Measurements from ENCODE around the gene TCF23.
A peak's percentile ranks its signal among the peaks of the same experiment; 100 is the strongest.

Gene TCF23

DNA sequence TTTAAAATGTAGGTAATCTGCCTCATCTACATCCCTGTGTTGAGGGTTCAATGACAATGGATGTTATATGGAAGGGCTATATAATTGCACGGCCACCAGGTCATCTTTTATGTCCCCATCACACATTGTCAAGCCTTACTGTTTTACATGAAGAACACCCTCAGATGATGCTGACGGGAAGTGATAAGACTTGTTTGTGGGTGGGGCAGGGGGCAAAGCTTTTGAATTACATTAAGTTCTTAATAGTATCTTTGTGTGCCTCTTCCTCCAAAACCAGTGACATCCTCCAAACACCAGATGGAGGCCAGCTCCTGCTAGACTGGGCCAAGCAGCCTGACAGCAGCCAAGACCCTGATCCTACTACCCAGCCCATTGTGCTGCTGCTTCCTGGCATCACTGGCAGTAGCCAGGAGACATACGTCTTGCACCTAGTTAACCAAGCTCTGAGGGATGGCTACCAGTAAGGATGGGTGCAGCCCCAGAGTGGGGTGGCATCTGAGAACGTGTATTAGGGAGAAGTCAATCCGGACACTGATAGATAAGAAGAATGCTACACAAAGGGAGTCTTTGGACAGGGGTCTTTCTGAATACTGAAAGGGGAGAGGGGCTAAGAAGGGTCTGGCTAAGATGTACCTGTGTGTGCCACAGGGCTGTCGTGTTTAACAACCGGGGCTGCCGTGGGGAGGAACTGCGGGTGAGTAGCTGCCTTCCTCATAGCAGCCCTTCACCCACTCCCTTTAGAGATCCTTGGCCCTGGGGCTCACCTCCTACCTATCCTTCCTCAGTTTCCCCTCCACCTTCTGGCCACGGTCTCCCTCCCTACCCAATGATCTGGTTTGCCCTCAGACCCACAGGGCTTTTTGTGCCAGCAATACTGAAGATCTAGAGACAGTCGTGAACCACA lies 19.9 kb upstream of the TCF23 start:
- no peak for DNase-seq

DNA sequence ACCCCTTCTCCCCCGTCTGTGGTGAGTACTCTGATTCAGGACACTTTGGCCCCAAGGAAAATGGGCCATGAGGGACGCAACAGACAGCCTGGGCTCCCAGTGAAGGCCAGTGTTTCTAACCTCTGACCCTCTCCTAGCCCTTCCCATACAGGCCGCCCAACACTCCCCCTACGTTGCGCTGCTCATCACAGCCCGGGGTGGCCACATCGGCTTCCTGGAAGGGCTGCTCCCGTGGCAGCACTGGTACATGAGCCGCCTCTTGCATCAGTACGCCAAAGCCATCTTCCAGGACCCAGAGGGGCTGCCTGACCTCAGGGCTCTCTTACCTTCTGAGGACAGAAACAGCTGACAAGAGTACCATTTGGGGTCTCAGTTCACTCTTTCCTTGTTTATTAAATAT lies 18.4 kb upstream of the TCF23 start:
- no peak for DNase-seq

DNA sequence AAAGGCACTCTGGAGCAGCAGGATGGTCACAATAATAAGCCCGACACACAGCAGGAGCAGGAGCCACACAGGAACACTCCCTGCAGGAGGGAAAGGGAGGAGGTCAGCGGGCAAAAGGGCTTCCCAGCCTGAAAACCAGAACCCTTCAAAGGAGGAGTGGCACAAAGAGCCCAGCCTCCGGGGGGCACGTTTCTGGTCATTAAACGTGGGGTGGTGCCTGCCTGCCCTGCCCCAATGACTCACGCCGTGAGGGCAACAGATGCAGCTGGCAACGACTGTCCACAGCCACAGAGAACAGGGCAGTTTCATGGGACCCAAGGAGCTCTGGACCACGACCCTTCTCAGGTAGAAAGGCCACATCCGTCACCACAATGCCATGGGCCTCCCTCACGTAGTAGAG lies 17.4 kb upstream of the TCF23 start:
- DNase-seq = no peak

DNA sequence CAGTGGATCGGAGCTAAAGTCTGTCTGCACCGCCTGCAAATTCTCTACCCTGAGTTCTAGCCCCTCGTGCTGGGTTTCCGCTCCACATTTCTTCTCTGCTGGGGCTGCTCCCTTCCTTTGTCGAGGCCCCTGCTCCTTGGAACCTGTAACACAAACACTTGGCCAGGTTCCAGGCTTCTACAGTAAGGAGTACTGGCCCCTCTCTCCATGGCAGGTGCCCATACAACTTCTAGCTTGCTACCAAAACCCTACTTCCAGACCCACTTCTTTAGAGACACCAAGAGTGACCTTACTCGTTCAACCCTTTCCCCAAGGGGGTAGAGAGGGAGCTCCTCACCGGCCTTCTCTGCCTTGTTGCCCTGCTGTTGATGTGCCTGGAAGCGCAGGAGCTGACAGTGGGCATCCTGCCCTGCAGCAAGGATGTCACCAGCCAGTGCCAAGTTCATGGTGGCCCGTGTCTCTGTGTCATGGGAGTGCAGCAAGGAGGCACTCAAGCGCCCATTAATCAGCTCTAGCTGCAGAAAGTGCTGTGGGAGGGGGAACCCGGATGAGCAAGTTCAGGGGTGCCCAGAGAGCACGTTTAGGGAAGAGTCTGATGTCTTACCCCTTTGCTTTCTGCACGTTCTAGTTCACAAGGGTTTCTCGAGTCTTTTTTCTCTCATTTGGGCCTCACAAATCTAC lies 15.5 kb upstream of the TCF23 start:
- DNase-seq = peak in 1 of 5 experiments; percentile 60

DNA sequence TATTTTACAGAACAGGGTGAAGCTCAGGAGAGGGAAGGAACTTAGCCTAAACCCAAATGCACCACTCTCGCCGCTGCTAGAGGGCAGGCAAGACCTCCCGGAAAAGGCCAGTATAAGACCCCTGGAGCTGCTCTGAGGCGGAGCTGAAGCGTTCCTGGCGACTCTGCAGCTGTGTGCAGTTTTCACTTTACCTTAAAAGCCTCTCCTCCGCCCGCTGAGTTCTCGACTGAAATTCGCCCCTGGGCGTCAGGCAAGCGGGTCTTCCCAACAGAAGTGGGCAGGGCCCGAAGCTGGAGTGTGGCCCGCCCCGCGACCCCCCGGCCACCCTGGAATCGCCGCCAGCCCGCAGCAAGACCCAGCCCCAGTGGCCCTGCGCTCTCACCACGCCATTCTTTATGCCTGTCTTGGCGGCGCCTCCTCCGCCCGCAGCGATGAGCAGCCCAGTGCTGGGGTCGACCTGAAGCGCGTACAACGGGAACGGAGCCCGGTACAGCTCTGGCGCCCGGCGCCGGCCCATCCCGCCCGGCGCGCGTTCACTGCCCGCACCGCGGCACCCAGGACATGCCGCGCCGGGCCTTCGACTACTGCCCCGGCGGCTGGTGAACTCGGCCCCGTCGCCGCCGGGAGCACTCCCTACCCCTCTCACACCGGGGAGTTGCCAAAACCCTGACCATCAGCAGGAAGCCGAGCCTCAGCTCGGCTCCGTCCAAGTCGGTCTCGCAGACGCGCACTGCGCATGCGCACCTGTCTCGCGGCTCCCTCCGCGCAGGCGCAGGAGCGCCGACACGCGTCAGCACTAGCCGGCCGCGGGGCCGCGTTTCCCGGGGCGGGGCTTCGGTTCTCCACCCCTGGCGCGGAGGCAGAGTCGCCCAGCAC lies 14.7 kb upstream of the TCF23 start, which contains the start of gene PREB:
PREB (minus strand) TSS at position 732 of the 876 bp plus-strand sequence; CDS start at position 517, 215 bp downstream.
- DNase-seq = peak; percentile 95 to 98 (median 98)

DNA sequence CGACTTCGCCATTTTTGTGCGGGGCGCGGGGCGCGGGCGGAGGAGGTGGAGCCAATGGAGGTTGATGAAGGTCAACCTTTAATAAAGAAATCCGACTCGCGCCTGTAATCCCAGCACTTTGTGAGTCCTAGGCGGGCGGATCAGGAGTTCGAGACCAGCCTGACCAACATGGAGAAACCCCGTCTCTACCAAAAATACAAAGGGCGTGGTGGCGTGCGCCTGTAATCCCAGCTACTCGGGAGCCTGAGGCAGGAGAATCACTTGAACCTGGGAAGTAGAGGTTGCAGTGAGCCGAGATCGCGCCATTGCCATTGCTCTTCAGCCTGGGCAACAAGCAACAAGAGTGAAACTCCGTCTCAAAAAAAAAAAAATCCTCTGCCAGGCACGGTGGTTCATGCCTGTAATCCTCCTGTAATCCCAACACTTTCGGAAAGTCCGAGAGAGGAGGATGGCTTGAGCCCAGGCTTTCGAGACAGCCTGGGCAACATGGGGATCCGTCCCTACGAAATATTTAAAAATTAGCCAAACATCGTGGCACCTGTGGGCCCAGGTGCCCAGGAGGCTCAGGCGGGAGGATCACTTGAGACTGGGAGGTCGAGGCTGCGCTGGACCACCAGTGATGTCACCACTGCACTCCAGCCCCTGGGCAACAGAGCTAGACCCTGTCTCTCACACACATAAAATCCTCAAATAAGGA lies 13.9 kb upstream of the TCF23 start:
- no peak for DNase-seq

DNA sequence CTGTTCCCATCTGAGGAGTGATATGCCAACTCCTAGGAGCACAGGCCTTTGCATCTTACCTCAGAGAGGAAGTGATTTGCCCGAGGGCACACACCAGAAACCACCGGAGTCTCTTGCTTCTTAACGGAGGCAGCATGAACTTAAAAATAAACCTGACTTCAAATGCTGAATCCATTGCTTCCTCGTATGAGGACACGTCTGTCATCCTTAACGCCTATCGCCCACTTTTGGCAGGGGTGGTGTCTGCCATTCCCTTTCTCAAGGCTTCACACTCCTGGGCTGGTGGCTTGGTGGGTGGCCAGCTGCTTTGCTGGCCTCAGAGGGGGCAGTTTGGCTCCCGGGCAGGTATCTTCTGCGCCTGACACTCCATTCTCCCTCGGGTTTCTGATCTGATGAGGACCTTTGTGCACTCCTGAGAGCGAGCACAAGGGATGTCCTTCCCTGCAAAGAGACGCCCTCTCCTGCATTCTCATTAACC lies 13.3 kb upstream of the TCF23 start:
- no peak for DNase-seq

DNA sequence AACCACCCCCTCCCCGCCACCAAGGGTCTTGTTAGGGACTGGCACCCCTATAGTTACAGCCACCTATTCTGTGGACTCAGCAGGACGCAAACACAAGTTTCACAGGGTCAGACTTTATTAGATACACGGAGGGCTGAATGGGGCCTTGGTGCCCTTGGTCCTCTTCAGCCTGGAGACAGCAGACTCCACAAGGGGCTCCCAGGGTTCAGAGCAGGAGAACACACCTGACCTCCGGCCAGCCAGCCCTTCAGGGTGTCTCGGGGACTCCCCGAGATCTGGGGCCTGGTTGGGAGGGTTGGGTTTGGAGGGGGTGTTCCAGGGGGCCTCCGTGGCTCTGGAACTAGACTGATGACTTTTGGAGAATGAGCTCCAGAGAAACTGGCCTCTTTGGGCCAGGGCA lies 12.1 kb upstream of the TCF23 start:
- DNase-seq = no peak

DNA sequence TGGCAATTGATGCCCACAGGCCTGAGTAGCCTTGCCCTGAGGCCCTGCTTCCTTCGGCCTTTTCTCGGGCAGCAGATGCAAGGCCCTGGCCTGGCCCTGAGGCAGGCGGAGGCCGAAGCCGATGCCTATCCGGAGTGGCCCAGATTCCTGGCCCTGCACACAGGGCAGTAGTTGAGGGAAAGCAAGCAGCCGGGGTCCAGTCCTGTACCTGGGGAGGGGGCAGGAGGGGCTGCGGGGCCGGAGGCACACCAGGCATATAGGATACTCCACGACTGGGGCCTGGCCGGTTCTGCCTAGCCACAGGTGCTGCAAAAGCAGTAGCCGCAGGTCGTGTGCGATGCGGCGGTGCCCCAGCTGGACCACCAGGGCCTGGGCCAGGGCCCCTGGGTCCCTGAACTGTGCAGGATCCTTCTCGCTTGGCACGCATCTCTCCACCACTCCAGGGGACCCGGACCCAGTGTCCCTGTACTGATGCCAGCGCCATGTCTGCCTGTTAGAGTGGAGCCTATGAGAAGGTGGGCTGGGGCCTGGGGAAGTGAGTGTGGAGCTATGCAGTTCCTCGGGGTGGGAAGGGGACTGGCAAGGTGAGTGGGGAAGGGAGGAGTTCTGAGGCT lies 11.4 kb upstream of the TCF23 start:
- no peak for DNase-seq

DNA sequence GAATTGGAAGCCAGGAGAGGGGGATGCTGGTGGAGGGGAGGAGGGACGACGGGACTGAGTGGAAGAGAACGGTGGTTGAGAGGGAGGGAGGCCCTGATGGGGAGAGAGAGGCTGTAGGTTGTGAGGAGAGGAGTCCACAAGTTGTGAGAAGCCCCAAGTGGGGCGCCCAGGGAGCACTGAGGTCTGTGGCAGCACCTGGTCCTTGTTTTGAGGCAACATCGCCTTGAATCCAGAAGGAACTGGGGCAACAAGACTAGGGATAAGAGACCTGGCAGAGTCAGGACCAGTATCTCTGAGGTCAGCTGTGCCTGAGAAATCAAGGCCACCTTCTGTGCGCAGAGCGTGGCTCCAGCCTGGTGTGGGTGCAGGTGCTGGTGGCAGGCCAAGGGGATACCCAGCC lies 10.7 kb upstream of the TCF23 start:
- DNase-seq = no peak

DNA sequence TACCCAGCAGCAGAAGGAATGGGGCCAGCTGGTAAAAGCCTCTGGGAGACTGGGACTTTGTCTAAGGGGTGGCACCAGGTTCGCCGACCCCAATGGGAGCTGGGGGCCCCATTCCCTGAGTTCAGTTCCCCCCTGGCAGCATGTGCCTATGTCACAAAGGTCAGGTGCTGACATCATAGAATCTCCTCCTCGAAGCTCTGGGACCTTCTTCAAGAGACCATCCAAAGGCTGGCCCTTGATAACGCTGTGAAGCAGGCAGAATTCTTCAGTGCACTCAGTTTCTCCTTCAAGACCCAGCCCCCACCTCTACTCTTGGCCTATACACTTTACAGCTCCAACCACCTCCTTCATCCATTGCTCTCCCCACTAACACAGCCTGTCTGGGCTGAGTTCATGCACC lies 9.5 kb upstream of the TCF23 start, which contains the start of gene PRR30:
PRR30 (minus strand) TSS at position 101 of the 400 bp plus-strand sequence. CDS start 1,081 bp downstream, outside the sequence.
- no peak for DNase-seq

DNA sequence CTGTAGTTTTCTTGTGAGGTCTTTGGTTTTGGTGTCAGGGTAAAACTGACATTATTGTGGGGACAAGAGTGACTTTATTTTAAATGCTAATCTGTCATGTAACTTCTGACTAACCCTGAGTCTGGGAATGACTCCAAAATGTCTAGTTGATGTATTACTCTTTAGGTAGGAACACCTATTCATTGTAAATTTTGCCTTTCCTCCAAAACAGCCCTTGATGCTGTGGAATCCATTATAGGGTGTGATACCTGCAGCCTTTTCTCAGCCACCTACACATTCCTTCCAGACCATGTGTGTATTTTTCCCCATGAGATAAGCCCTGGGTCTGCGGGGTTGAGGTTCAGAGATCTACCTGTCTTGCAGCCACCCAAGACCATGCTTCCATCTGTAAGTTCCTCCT lies 5.5 kb upstream of the TCF23 start:
- DNase-seq = no peak

DNA sequence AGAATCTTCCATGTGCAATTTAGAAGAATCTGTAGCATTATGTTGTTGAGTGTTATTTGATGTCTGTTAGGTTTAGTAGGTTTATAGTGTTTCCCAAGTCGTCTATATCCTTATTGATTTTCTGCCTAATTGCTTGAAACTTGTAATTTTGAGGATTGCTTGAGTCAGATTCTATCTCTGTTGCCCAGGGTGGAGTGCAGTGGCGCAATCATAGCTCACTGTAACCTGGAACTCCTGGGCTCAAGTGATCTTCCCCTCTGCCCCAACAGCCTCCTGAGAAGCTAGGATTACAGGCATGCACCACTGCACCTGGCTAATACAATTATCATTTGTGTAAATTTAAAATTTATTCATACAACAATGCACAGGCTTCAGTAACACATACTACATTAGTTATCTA lies 3.1 kb upstream of the TCF23 start:
- DNase-seq = no peak

DNA sequence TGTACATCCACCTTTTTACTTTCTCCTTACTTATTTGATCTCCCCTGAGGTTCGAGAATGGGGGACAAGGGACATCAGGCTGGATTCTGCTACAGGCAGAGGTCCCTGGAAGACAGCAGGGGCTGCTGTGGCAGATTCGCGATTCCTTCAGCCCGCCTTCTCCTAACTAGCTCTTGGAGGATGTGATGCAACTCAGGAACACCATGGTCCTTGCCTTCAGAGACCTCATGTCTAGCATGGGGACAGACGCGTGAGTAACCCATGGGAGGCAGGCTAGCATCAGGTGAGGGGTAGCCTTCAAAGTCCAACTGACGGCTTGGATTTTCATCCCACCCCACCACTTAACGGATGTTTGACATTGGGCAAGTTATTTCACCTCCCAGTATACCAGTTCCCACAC lies 869 bp upstream of the TCF23 start:
- DNase-seq = no peak

DNA sequence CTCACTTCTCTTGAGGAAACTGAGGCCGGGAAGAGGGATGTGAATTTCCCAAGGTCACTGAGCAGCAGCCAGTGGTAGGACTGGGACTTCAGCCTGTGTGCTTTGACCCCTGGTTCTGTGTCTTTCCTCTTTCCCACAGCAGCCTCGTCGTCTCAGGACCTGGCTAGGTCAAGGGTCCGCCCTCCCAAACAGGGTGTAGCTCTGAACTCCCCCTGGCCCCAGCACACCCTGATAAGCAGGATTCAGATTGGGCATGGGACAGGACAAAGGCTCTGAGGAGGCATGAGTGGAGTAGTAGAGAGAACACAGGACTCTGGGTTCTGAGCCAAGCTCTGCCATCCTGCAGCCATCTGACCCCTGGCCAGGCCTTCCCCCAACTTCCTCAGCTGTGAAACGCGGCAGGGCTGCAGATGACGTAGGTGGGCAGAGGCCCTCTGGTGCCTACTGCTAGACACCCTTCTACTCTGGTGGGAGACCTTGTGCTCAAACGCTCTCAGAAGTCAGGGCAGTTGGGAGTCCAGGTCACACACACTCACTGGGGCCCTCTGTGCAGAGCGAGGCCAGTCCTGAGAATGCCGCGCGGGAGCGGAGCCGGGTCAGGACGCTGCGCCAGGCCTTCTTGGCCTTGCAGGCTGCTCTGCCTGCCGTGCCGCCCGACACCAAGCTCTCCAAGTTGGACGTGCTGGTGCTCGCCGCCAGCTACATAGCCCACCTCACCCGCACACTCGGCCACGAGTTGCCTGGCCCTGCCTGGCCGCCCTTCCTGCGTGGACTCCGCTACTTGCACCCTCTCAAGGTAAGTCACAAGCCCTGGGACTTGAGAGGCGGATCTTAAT lies 984 bp downstream of the TCF23 start:
- DNase-seq = no peak

DNA sequence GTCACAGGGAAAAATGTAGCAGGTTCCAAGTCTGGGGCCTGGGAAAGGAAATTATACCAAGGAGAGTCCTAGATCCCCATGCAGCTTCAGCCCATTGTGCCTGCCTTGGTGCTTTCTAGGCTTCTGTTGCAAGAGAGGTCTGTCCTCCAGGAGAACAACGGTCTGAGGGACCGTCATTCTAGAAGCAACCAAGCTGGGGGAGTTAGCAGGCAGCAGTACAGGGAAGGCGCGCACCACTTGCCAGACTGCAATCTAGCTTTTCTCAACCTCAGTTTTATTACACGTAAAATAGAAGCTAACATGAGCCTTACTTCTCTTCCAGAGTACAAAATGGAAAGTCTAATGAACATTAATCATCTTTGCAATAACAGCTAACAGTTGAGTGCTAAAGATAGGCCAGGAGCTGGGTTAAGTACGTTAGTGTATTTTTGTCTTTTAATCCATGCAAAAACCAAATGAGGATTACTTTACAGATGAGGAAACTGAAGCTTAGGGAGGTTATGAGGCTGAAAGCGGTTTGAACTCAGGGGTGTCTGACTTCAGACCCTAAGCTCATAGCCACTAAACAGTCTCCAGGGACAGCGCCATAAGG lies 1.9 kb downstream of the TCF23 start:
- no peak for DNase-seq

DNA sequence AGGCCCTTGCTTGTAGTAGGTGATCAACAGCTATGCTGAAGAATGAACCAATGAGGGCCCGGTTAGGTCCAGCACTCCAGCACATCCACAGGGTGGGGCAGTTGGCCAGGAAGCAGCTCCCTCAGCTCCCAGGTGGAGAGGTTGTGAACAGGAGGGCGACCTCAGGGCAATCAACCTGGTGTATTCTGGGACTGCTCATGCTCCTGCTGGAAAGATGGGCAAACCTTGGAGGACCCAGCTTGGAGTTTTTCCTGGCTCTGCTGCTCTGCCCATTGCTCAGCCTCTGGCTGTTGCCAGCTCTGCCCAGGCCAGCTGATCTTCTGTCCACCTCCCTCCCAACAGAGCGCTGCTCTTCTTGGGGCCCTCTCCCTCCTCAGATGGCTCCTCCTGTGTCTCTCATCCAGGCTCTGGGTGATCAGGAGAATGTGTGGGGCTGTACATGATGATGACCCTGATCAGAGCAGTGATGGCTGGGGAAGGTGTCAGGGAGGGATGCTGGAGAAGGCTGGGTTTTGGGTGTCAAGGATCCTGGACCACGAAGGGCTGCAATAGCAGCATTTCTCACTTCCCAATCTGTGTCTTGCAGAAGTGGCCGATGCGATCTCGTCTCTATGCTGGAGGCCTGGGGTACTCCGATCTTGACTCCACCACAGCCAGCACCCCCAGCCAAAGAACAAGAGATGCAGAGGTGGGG lies 3.4 kb downstream of the TCF23 start:
- DNase-seq = no peak

DNA sequence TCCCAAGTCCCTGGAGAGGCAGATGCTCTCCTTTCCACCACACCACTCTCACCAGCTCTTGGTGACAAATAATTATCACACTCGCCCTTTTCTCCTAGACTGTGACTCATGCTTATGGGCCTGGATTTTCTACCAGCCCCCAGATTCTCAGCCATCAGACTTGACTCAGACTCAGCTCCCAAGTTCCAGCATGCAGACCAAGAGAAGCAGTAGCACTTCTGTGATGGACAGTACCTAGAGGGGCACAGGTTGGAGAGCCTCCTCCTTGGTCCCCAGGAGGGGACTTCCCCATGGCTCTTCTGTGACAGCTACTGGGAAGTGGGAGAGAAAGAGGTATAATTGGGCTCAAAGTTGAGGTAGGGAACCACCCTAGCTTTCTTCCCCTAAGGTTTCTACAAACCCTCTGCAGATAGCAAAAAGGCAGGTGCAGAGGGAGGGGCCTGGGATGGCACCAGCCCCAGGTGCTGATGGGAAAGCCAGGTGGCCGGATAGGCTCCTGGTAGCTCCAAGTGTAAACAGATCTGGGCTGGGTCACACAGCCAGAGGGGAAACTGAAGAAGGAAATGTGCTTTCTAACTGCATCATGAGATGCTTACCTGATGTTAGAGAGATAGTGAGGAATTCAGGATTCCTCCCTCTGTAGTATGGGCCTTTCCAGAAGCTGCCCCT lies 4.1 kb downstream of the TCF23 start:
- no peak for DNase-seq

DNA sequence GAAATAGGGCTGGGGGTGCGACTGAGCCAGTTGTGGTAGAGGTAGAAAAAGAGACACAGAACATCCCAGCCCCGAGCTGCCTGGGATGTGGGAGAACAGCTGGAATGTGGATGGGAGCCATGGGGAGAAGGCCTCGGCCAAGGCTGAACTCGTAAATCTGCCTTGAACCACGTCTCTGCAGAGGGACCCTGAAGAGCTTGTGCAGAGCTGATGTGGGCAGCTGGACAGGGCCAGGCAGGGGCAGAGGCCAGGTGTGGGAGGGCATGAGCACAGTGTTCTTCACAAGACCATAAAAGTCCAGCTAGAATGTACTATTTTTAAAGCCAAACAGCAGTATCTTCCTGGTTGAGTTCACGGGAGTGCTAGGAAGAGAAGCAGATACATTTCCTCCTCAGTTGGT lies 5.7 kb downstream of the TCF23 start:
- no peak for DNase-seq

Data from T-helper 2 cell (primary cell).